Activated CD8-positive, alpha-beta T cell treated with anti-CD3 and anti-CD28 coated beads for 36 hours (primary cell): ENCODE data around the gene B3GALT6. TPM values are rescaled to one million over a fixed set of nuclear protein-coding genes. Genes with fewer than 3 reads are reported as not detected.

Source experiments
- ATAC-seq: fragments of 200-7000 bp; cut with Tn5 transposase; one replicate; pipeline ENCODE4 v1.10.0; 2021; ENCODE audit warnings: mild to moderate bottlenecking, moderate library complexity
- CTCF ChIA-PET: fragments of 350-600 bp; sonication (Branson Sonifier 250); formaldehyde crosslinking; loops from one replicate; lab custom pipeline; 2021; ENCODE audit warnings: antibody characterized with exemption; lab: Charles Lee
- POLR2A ChIA-PET: fragments of 350-600 bp; sonication (Branson Sonifier 250); formaldehyde crosslinking; loops from one replicate; lab custom pipeline; 2021; ENCODE audit warnings: antibody characterized with exemption; lab: Charles Lee
- DNase-seq: peaks from one replicate; pipeline ENCODE4 v3.0.0-alpha.2; 2020
- H3K27ac Mint-ChIP-seq: one replicate; pipeline ENCODE4 v1.8.0; 2021; ENCODE audit warnings: mild to moderate bottlenecking, mixed read lengths
- H3K27me3 Mint-ChIP-seq: one replicate; pipeline ENCODE4 v1.8.0; 2021; ENCODE audit warnings: mixed read lengths
- H3K36me3 Mint-ChIP-seq: one replicate; pipeline ENCODE4 v1.8.0; 2021; ENCODE audit warnings: low read depth, mixed read lengths
- H3K4me1 Mint-ChIP-seq: one replicate; pipeline ENCODE4 v1.8.0; 2021; ENCODE audit warnings: low read depth, mixed read lengths
- H3K4me3 Mint-ChIP-seq: one replicate; pipeline ENCODE4 v1.8.0; 2021; ENCODE audit warnings: mild to moderate bottlenecking, moderate library complexity, mixed read lengths
- H3K9me3 Mint-ChIP-seq: one replicate; pipeline ENCODE4 v1.8.0; 2021; ENCODE audit warnings: mixed read lengths
- intact Hi-C: fragments of 100-400 bp; cut with micrococcal nuclease; formaldehyde crosslinking; loops from one replicate; pipeline ENCODE4 v1.10.0; 2022
- total RNA-seq, 2 experiments: library from RNA; stranded (reverse); gene quantifications; one replicate each; pipeline ENCODE4 v1.2.3, GENCODE V29; 2021
- TF ChIP-seq, protein P1 (sequence below): fragments of 200-600 bp; IDR thresholded peaks from one replicate; pipeline ENCODE4 v1.8.0; 2022; ENCODE audit warnings: antibody characterized with exemption, mild to moderate bottlenecking

The B3GALT6 gene
- total RNA-seq, 2 experiments from 2014 or later, result 13.1 to 14.3 TPM

DNA sequence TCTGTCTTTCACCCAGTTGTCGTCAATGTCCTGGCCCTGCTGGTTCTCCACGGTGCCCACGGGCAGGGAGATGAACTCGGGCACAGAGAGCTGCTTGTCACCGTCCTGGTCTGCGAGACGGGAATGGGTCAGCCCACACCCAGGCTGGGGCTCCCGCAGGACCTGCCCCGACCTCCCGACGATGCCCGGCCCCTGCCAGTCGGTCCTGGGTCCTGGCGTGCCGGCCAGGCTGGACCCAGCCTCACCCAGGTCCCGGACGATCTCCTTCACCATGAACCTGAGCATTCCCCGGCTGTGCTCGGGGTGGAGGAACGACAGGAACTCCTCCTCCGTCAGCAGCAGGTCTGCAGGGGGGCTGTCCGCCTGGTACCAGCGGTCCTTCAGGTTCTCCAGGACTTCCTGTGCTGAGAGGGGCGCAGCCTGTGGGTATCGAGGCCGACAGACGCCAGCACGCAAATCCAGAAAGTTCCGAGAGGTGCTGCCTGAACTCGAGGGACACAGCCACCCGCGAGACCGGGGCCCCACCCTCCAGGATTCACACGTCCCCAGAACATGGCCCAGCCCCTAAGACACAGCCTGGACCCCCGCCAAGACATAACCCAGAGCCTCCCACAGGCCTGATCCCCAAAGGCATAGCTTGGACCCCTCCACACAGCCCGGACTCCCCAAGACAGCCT lies 13.4 kb upstream of the B3GALT6 start:
- ATAC-seq (no peak), DNase-seq (no peak)
- H3K9me3 Mint-ChIP-seq, result no peaks in the 10 kb centered on the region
- peaks cover 44% of the 10 kb centered on the region for H3K4me1 Mint-ChIP-seq
- H3K27ac Mint-ChIP-seq, result peak overlapping the region; percentile 76
- H3K36me3 Mint-ChIP-seq, result peaks cover 33% of the 10 kb centered on the region
- ChIA-PET CTCF (interaction anchor here (3.3 kb wide), 1 partner anchor 97 kb away, joined by 17 read pairs; no protein-coding TSS in a partner anchor), POLR2A (interaction anchor here (1.5 to 8.4 kb wide), 2 partner anchors 10 to 11 kb away, joined by 9 to 64 read pairs; partner anchors contain the start of genes B3GALT6 and SDF4)
- TF ChIP-seq, protein P1, sequence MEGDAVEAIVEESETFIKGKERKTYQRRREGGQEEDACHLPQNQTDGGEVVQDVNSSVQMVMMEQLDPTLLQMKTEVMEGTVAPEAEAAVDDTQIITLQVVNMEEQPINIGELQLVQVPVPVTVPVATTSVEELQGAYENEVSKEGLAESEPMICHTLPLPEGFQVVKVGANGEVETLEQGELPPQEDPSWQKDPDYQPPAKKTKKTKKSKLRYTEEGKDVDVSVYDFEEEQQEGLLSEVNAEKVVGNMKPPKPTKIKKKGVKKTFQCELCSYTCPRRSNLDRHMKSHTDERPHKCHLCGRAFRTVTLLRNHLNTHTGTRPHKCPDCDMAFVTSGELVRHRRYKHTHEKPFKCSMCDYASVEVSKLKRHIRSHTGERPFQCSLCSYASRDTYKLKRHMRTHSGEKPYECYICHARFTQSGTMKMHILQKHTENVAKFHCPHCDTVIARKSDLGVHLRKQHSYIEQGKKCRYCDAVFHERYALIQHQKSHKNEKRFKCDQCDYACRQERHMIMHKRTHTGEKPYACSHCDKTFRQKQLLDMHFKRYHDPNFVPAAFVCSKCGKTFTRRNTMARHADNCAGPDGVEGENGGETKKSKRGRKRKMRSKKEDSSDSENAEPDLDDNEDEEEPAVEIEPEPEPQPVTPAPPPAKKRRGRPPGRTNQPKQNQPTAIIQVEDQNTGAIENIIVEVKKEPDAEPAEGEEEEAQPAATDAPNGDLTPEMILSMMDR, result no peak
- intact Hi-C loops, result no loop called here
- H3K27me3 Mint-ChIP-seq, result no peaks in the 10 kb centered on the region
- no peak overlapping the region for H3K4me3 Mint-ChIP-seq

DNA sequence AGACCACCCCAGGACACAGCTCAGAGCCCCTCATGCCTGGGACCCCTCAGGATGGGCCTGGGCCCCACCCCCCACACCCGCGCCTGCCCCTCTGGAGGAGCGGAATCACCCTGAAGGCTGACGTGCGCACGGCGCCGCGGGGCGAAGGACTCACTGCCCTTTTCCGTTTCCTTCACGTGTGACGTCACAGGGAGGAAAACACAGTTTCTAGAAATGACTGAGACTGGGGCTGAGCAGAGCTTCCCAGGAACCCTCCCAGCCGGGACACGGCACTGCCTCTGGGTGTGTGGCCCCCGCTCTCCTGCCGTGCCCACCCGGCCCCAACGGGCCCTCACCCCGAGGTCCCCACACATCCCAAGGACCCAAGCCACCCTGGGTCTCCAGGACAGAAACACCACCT lies 12.7 kb upstream of the B3GALT6 start:
- H3K36me3 Mint-ChIP-seq, result peaks cover 35% of the 10 kb centered on the region
- no peaks in the 10 kb centered on the region for H3K27me3 Mint-ChIP-seq
- peaks cover 41% of the 10 kb centered on the region for H3K4me1 Mint-ChIP-seq
- no peaks in the 10 kb centered on the region for H3K9me3 Mint-ChIP-seq
- no peak overlapping the region for H3K4me3 Mint-ChIP-seq
- TF ChIP-seq, protein P1, result no peak
- peak overlapping the region; percentile 46 for H3K27ac Mint-ChIP-seq
- no peak for ATAC-seq
- intact Hi-C loops, result no loop called here
- ChIA-PET CTCF (no interaction called here), POLR2A (interaction anchor here (8.4 kb wide), 1 partner anchor 10 kb away, joined by 64 read pairs; the partner anchor contains the start of genes B3GALT6 and SDF4)
- no peak for DNase-seq

DNA sequence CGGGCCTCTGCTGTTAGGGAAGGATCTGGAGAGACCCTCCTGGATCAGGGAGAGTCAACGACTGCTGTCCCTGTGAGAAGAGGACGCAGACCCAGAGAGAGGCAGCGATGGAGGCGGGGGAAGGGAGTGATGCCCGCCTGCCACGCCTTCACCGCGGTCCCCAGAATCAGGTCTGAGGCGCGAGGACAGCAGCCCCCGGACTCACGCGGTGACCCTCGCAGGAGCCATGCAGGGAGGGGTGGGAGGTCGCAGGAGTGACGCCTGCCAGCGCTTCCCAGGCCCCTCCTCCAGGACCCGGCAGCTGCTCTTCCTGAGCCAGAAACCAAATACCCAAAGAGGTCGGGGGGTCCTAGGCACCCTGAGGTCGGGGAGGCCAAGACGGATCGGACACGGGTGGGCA lies 11.8 kb upstream of the B3GALT6 start:
- ChIA-PET POLR2A (interaction anchor here (1.2 kb wide), 1 partner anchor 8 kb away, joined by 5 read pairs; no protein-coding TSS in a partner anchor), CTCF (no interaction called here)
- H3K27ac Mint-ChIP-seq, result no peak overlapping the region
- no peaks in the 10 kb centered on the region for H3K27me3 Mint-ChIP-seq
- H3K36me3 Mint-ChIP-seq, result peaks cover 36% of the 10 kb centered on the region
- DNase-seq (no peak), ATAC-seq (no peak)
- intact Hi-C loops, result no loop called here
- TF ChIP-seq, protein P1, result no peak
- H3K4me3 Mint-ChIP-seq, result no peak overlapping the region
- peaks cover 32% of the 10 kb centered on the region for H3K4me1 Mint-ChIP-seq
- H3K9me3 Mint-ChIP-seq, result no peaks in the 10 kb centered on the region

DNA sequence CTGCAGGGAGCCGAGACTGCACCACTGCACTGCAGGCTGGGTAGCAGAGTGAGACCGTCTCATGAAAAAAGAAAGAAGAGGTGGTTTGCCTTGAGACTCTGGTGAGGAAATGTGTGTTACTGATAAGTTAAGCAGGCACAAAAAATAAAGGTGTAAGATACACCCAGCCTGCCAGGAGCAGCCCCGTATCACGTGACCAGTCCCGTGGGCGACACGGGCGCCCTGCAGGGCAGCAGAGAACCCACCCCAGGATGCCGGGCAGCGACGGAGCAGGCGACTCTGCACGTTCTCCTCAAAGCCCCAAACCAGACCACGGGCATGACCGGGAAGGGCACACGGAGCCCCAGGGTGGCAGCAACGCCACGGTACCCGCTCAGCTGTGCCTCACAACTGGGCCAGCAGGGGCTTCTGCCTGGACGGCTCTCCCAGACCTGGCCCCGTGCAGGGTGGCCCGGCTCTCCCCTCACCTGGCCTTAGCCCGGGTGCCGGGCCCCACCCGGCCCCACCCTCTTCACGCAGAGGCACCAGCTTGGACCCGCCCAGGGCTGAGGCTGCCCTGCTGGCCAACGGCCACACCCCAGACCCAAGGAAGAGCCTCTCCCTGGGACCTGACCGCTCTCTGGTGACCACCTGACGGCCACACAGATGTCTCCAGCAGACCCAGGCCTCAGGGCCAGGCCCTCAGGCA lies 10.0 kb upstream of the B3GALT6 start:
- Mint-ChIP-seq H3K27ac (no peak overlapping the region), H3K9me3 (no peaks in the 10 kb centered on the region), H3K36me3 (peaks cover 36% of the 10 kb centered on the region), H3K27me3 (no peaks in the 10 kb centered on the region), H3K4me3 (no peak overlapping the region), H3K4me1 (peaks cover 23% of the 10 kb centered on the region)
- ChIA-PET POLR2A (no interaction called here), CTCF (no interaction called here)
- TF ChIP-seq, protein P1, result no peak
- DNase-seq (no peak), ATAC-seq (no peak)
- intact Hi-C loops, result no loop called here
